Esophagus muscularis mucosa (tissue), 3 donors: ENCODE data around the gene IER3IP1.

Source experiments
- POLR2A ChIP-seq: fragments of 450-650 bp; IDR thresholded peaks from one replicate; pipeline ENCODE4 v1.6.1; 2017; ENCODE audit warnings: antibody characterized with exemption, moderate library complexity, mild to moderate bottlenecking, low read depth
- POLR2AphosphoS5 ChIP-seq, 2 donors: sonication (generic); formaldehyde crosslinking; IDR thresholded peaks; one replicate each; pipeline ENCODE4 v1.6.1; 2017; ENCODE audit warnings: antibody characterized with exemption in 2 of 2
- TF ChIP-seq, protein P1 (sequence below), 3 experiments: fragments of 200-600 bp in 2 of 3; fragments of 450-650 bp in 1 of 3; sonication (generic) in 2 of 3; IDR thresholded peaks; one replicate each; pipeline ENCODE4 v1.5.1; 2017 to 2019; ENCODE audit warnings: antibody characterized with exemption in 3 of 3, mild to moderate bottlenecking in 2 of 3, moderate library complexity in 1 of 3

DNA sequence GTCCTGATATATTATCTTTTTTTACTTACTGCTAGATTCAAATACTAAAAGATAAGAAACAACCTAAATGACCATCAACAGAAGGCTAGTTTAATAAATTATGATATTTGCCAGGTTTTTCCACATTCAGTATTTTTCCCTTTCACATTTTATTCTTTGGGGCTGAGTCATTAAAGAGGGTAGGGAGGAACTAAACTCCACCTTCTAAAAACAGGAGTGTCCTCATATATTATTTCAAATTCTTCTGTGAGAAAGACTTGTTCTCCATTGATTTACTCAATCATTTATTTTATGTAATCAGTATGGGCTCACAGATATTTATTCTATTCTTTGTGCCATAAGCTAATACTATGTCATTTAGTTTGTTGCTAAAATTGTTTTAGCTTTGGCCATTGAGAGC, 34.9 kb downstream of the IER3IP1 start:
- TF ChIP-seq POLR2A (no peak), POLR2AphosphoS5 (IDR thresholded peaks at IDR 0.05) (no peak)
- TF ChIP-seq, protein P1, sequence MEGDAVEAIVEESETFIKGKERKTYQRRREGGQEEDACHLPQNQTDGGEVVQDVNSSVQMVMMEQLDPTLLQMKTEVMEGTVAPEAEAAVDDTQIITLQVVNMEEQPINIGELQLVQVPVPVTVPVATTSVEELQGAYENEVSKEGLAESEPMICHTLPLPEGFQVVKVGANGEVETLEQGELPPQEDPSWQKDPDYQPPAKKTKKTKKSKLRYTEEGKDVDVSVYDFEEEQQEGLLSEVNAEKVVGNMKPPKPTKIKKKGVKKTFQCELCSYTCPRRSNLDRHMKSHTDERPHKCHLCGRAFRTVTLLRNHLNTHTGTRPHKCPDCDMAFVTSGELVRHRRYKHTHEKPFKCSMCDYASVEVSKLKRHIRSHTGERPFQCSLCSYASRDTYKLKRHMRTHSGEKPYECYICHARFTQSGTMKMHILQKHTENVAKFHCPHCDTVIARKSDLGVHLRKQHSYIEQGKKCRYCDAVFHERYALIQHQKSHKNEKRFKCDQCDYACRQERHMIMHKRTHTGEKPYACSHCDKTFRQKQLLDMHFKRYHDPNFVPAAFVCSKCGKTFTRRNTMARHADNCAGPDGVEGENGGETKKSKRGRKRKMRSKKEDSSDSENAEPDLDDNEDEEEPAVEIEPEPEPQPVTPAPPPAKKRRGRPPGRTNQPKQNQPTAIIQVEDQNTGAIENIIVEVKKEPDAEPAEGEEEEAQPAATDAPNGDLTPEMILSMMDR (IDR thresholded peaks at IDR 0.05): no peak
